Measurements from ENCODE around the gene TATDN2.
A peak's percentile ranks its signal among the peaks of the same experiment; 100 is the strongest.

DNA sequence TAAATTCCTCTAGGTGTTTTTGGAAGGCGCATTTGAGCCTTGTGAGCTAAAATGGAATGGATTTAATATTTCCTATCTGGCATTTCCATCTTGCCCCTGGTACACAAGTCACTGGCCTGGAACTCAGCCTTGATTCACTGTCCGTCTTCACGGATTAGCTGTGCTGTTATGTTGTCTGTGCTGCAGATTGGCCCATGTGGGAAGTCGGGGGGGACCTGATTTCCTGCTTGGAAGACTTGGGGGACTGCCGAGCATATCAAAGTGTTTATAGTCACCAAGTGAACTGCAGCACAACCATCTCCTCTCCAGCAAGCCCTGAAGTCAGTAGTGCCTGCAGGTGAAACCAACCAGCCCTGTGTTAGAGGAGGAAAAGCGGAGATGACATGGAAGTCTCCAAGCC, 32.3 kb downstream of the TATDN2 start:
- no peak for TF ChIP-seq EZH2 (IDR thresholded peaks at IDR 0.05; ENCODE audit: low read depth, unreplicated experiment)
- TF ChIP-seq, protein P1, sequence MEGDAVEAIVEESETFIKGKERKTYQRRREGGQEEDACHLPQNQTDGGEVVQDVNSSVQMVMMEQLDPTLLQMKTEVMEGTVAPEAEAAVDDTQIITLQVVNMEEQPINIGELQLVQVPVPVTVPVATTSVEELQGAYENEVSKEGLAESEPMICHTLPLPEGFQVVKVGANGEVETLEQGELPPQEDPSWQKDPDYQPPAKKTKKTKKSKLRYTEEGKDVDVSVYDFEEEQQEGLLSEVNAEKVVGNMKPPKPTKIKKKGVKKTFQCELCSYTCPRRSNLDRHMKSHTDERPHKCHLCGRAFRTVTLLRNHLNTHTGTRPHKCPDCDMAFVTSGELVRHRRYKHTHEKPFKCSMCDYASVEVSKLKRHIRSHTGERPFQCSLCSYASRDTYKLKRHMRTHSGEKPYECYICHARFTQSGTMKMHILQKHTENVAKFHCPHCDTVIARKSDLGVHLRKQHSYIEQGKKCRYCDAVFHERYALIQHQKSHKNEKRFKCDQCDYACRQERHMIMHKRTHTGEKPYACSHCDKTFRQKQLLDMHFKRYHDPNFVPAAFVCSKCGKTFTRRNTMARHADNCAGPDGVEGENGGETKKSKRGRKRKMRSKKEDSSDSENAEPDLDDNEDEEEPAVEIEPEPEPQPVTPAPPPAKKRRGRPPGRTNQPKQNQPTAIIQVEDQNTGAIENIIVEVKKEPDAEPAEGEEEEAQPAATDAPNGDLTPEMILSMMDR (conservative IDR thresholded peaks at IDR 0.05; ENCODE audit: low read depth in 2 of 2), result 0 out of 4 replicates have a peak, but pooled peaks of 1 of the 2 experiments have one; percentile 11
- TF ChIP-seq POLR2AphosphoS5 (IDR thresholded peaks at IDR 0.05; ENCODE audit: low read depth), result no peak
- TF ChIP-seq EZH2phosphoT487 (IDR thresholded peaks at IDR 0.05; ENCODE audit: unreplicated experiment), result no peak
- no peak for TF ChIP-seq JUNB (IDR thresholded peaks at IDR 0.05; ENCODE audit: unreplicated experiment)

All from GM23338 (cell line).